SK-MEL-5 (cell line): ENCODE measurements around the gene CFAP61. TPM values are rescaled to one million over a fixed set of nuclear protein-coding genes. Genes with fewer than 3 reads are reported as not detected.

Experiments
- DNase-seq: peaks from one replicate; pipeline ENCODE4 v3.0.0-alpha.2; 2016; ENCODE audit warnings: low read depth, low spot score
- in situ Hi-C: cut with HindIII; loops from 2 replicates; pipeline ENCODE4 v1.10.0; 2016; ENCODE audit warnings: low sequenced_read_pairs, high pct_unique_total_duplicates, low pct_unique_long_range_greater_than_20kb
- small RNA-seq, 2 experiments: library from RNA; depleted of rRNA; stranded (forward); fragments of <200 nt; gene quantifications; one replicate each; pipeline ENCODE3, GENCODE V24; 2014
- total RNA-seq: library from RNA; depleted of rRNA; stranded (reverse); fragments of >200 nt; shearing (Covaris generic); gene quantifications from 2 replicates; pipeline ENCODE4 v1.2.3, GENCODE V29; 2014; rRNA removed

CFAP61 gene
- total RNA-seq, 1 experiment from 2014 or later: 39.3 TPM

- DNase-seq: no peak
- in situ Hi-C loops: no loop called here
Measured at GRCh38 chr20:20398123-20398522, 345.8 kb downstream of the CFAP61 start.

GRCh38 chr20:20399531-20400500 is 347.5 kb downstream of the CFAP61 start:
- in situ Hi-C loops: no loop called here
- no peak for DNase-seq

- in situ Hi-C loops: no loop called here
Measured at GRCh38 chr20:20401991-20402390, 349.7 kb downstream of the CFAP61 start.

GRCh38 chr20:20404633-20405032 is 352.3 kb downstream of the CFAP61 start:
- no peak for DNase-seq
- in situ Hi-C loops: no loop called here

More at GRCh38 chr20:20401991-20402390, 349.7 kb downstream of the CFAP61 start:
- no peak for DNase-seq

- in situ Hi-C loops: no loop called here
Measured at GRCh38 chr20:20405623-20406022, 353.3 kb downstream of the CFAP61 start.

GRCh38 chr20:20406306-20406705 is 354.0 kb downstream of the CFAP61 start:
- in situ Hi-C loops: no loop called here
- no peak for DNase-seq

More at GRCh38 chr20:20405623-20406022, 353.3 kb downstream of the CFAP61 start:
- DNase-seq: no peak

- in situ Hi-C loops: no loop called here
- peak; percentile 70 for DNase-seq
Measured at GRCh38 chr20:20407891-20408805, 355.8 kb downstream of the CFAP61 start.

GRCh38 chr20:20409331-20409730 is 357.0 kb downstream of the CFAP61 start:
- in situ Hi-C loops: no loop called here
- no peak for DNase-seq

Small RNA genes within 50 kb of the gene (small RNA-seq; reads per million reads assigned to genes)
- 0 reads per million in 2 experiments for gene RN7SL690P

Other genes with a start within 250 kb of the CFAP61 start
- gene NAA20, start 35.2 kb upstream of the CFAP61 start, total RNA-seq: 89.5 and 95.8 TPM in 2 replicates
- 61.4 and 73.7 TPM in 2 replicates for gene CRNKL1, start 66 bp upstream of the CFAP61 start, total RNA-seq